ENCODE results near the gene HPX. TPM values are rescaled to one million over a fixed set of nuclear protein-coding genes. Genes with fewer than 3 reads are reported as not detected.

The HPX gene
- total RNA-seq, 1 experiment from 2014 or later, result 0.75 TPM

GRCh38 chr11:6418557-6419008 lies 22.2 kb downstream of the HPX start:
- Mint-ChIP-seq H3K27me3 (ENCODE audit: insufficient read depth, unreplicated experiment) (peaks cover 32% of the 10 kb centered on the region), H3K4me3 (ENCODE audit: unreplicated experiment) (no peak overlapping the region), H3K9me3 (ENCODE audit: unreplicated experiment) (no peaks in the 10 kb centered on the region), H3K36me3 (ENCODE audit: insufficient read depth, unreplicated experiment) (no peaks in the 10 kb centered on the region), H3K4me1 (ENCODE audit: insufficient read depth, unreplicated experiment) (no peaks in the 10 kb centered on the region), H3K27ac (ENCODE audit: low read depth, unreplicated experiment) (no peak overlapping the region)
- CTCF ChIA-PET, result interaction anchor here (0.8 to 1.6 kb wide), 6 partner anchors 25 to 95 kb away, joined by 3 to 15 read pairs (median 4); no protein-coding TSS in a partner anchor
- BruUV-seq (replicated peaks), result no TSS peak
- DNase-seq (ENCODE audit: unreplicated experiment), result no peak
- POLR2A ChIA-PET, result interaction anchor here (1.1 to 1.4 kb wide), 4 partner anchors 28 to 99 kb away, joined by 4 to 10 read pairs (median 8); partner anchors contain the start of genes ARFIP2, SMPD1 and TIMM10B
- TF ChIP-seq CTCF (IDR thresholded peaks at IDR 0.05; ENCODE audit: unreplicated experiment), result no peak
- intact Hi-C loops (cut with micrococcal nuclease), result no loop called here

- no peak for TF ChIP-seq CTCF (IDR thresholded peaks at IDR 0.05; ENCODE audit: unreplicated experiment)
- ChIA-PET POLR2A (interaction anchor here (1.5 kb wide), 1 partner anchor 9 kb away, joined by 4 read pairs; no protein-coding TSS in a partner anchor), CTCF (interaction anchor here (0.6 to 1.7 kb wide), 8 partner anchors 9 to 266 kb away, joined by 3 to 7 read pairs (median 4); no protein-coding TSS in a partner anchor)
- intact Hi-C loops (cut with micrococcal nuclease), result no loop called here
- BruUV-seq (replicated peaks), result no TSS peak
- no peaks in the 10 kb centered on the region for H3K9me3 Mint-ChIP-seq (ENCODE audit: unreplicated experiment)
- peaks cover 26% of the 10 kb centered on the region for H3K27me3 Mint-ChIP-seq (ENCODE audit: insufficient read depth, unreplicated experiment)
- no peaks in the 10 kb centered on the region for H3K36me3 Mint-ChIP-seq (ENCODE audit: insufficient read depth, unreplicated experiment)
- no peak overlapping the region for H3K4me3 Mint-ChIP-seq (ENCODE audit: unreplicated experiment)
- no peak overlapping the region for H3K27ac Mint-ChIP-seq (ENCODE audit: low read depth, unreplicated experiment)
- no peak for DNase-seq (ENCODE audit: unreplicated experiment)
- no peaks in the 10 kb centered on the region for H3K4me1 Mint-ChIP-seq (ENCODE audit: insufficient read depth, unreplicated experiment)
Observed at GRCh38 chr11:6417907-6418556, 22.8 kb downstream of the HPX start.

- H3K4me1 Mint-ChIP-seq (ENCODE audit: insufficient read depth, unreplicated experiment), result no peaks in the 10 kb centered on the region
- CTCF ChIA-PET, result no interaction called here
- H3K27me3 Mint-ChIP-seq (ENCODE audit: insufficient read depth, unreplicated experiment), result peaks cover 5% of the 10 kb centered on the region
- POLR2A ChIA-PET, result no interaction called here
- no peaks in the 10 kb centered on the region for H3K36me3 Mint-ChIP-seq (ENCODE audit: insufficient read depth, unreplicated experiment)
- no peak overlapping the region for H3K27ac Mint-ChIP-seq (ENCODE audit: low read depth, unreplicated experiment)
- no peak overlapping the region for H3K4me3 Mint-ChIP-seq (ENCODE audit: unreplicated experiment)
- no peak for TF ChIP-seq CTCF (IDR thresholded peaks at IDR 0.05; ENCODE audit: unreplicated experiment)
- no TSS peak for BruUV-seq (replicated peaks)
- H3K9me3 Mint-ChIP-seq (ENCODE audit: unreplicated experiment), result no peaks in the 10 kb centered on the region
- DNase-seq (ENCODE audit: unreplicated experiment), result no peak
- intact Hi-C loops (cut with micrococcal nuclease), result no loop called here
Observed at GRCh38 chr11:6415797-6416196, 25.0 kb downstream of the HPX start.

- DNase-seq (ENCODE audit: unreplicated experiment), result no peak
- no peaks in the 10 kb centered on the region for H3K4me1 Mint-ChIP-seq (ENCODE audit: insufficient read depth, unreplicated experiment)
- H3K27me3 Mint-ChIP-seq (ENCODE audit: insufficient read depth, unreplicated experiment), result no peaks in the 10 kb centered on the region
- no peak overlapping the region for H3K27ac Mint-ChIP-seq (ENCODE audit: low read depth, unreplicated experiment)
- POLR2A ChIA-PET, result no interaction called here
- BruUV-seq (replicated peaks), result no TSS peak
- no peaks in the 10 kb centered on the region for H3K9me3 Mint-ChIP-seq (ENCODE audit: unreplicated experiment)
- no peak overlapping the region for H3K4me3 Mint-ChIP-seq (ENCODE audit: unreplicated experiment)
- CTCF ChIA-PET, result interaction anchor here (1.1 to 1.6 kb wide), 2 partner anchors 16 to 28 kb away, joined by 3 to 8 read pairs; no protein-coding TSS in a partner anchor
- intact Hi-C loops (cut with micrococcal nuclease), result no loop called here
- no peaks in the 10 kb centered on the region for H3K36me3 Mint-ChIP-seq (ENCODE audit: insufficient read depth, unreplicated experiment)
- no peak for TF ChIP-seq CTCF (IDR thresholded peaks at IDR 0.05; ENCODE audit: unreplicated experiment)
Observed at GRCh38 chr11:6414874-6415328, 25.9 kb downstream of the HPX start.
